A549 (cell line): ENCODE results near the gene PTPRN2.

Experiments
- CEBPB ChIP-seq, 2 experiments: fragments of >200 bp in 1 of 2; sonication (Bioruptor Twin) in 1 of 2; formaldehyde crosslinking in 1 of 2; IDR thresholded peaks; 2 replicates each; pipeline ENCODE4 v1.6.1; 2012 to 2016
- CHD4 ChIP-seq: fragments of 200-600 bp; sonication (generic); IDR thresholded peaks from 2 replicates; pipeline ENCODE4 v1.6.1; 2016; ENCODE audit warnings: antibody characterized with exemption, mild to moderate bottlenecking, borderline replicate concordance
- EP300 ChIP-seq, 2 experiments: fragments of >200 bp; sonication (Bioruptor Twin); formaldehyde crosslinking; IDR thresholded peaks; 2 replicates in 1 of 2; 3 replicates in 1 of 2; pipeline ENCODE4 v1.6.1; 2016 to 2017
- HOXA7 ChIP-seq: fragments of 250-450 bp; sonication (Bioruptor Pico); IDR thresholded peaks from 2 replicates; pipeline ENCODE4 v1.5.0; 2020; ENCODE audit warnings: mild to moderate bottlenecking, moderate library complexity
- PHF8 ChIP-seq: fragments of 200-600 bp; sonication (generic); IDR thresholded peaks from 2 replicates; pipeline ENCODE4 v1.6.1; 2016; ENCODE audit warnings: low read depth, mild to moderate bottlenecking, antibody characterized with exemption, moderate library complexity, borderline replicate concordance
- POLR2A ChIP-seq: IDR thresholded peaks from 2 replicates; pipeline ENCODE4 v1.6.1; 2012; ENCODE audit warnings: mild to moderate bottlenecking, low read length
- REST ChIP-seq: fragments of 200-600 bp; sonication (generic); IDR thresholded peaks from 2 replicates; pipeline ENCODE4 v1.6.1; 2016; ENCODE audit warnings: antibody characterized with exemption, mild to moderate bottlenecking, moderate library complexity
- TF ChIP-seq, protein P1 (sequence below): fragments of >200 bp; sonication (Bioruptor Twin); formaldehyde crosslinking; IDR thresholded peaks from 3 replicates; pipeline ENCODE4 v1.5.1; 2016

- TF ChIP-seq EP300 (IDR thresholded peaks at IDR 0.05): no peak
- no peak for TF ChIP-seq HOXA7 (CRISPR knock-in tag)
- TF ChIP-seq, protein P1, sequence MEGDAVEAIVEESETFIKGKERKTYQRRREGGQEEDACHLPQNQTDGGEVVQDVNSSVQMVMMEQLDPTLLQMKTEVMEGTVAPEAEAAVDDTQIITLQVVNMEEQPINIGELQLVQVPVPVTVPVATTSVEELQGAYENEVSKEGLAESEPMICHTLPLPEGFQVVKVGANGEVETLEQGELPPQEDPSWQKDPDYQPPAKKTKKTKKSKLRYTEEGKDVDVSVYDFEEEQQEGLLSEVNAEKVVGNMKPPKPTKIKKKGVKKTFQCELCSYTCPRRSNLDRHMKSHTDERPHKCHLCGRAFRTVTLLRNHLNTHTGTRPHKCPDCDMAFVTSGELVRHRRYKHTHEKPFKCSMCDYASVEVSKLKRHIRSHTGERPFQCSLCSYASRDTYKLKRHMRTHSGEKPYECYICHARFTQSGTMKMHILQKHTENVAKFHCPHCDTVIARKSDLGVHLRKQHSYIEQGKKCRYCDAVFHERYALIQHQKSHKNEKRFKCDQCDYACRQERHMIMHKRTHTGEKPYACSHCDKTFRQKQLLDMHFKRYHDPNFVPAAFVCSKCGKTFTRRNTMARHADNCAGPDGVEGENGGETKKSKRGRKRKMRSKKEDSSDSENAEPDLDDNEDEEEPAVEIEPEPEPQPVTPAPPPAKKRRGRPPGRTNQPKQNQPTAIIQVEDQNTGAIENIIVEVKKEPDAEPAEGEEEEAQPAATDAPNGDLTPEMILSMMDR: no peak
- TF ChIP-seq CEBPB (IDR thresholded peaks at IDR 0.05): no peak
- no peak for TF ChIP-seq POLR2A
- no peak for TF ChIP-seq PHF8
- TF ChIP-seq CHD4: no peak
- no peak for TF ChIP-seq REST
Observed at GRCh38 chr7:158285383-158285770, 302.2 kb downstream of the PTPRN2 start.
